ENCODE measurements around the gene HEPACAM. TPM values are rescaled to one million over a fixed set of nuclear protein-coding genes. Genes with fewer than 3 reads are reported as not detected.

HEPACAM gene
- total RNA-seq, 1 donor from 2014 or later: not detected

DNA sequence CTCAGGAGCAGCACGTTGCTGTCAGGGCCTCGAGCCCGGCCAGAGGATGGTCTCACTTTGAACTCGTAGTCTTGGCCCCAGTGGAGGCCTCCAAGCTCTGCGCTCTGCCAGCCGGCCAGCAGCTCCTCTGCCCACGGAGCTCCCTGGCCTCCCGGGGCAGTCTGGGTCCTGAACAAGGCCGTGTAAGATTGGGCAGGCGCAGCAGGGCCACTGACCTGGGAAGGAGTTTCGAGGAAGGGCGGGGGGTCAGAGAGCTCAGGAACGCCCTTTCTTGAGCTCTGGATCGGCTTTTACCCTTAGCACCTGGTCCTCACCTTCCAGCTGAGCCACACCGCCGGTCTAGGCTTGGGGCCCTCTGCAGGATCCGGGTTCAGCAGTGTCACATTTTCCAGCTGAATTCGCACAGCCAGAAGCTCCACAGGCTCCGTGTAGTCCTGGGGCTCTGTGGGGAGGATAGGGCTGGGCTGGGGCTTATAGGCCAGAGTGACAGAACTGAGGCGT, 40.3 kb downstream of the HEPACAM start:
- Mint-ChIP-seq H3K27ac (ENCODE audit: unreplicated experiment) (no peak overlapping the region), H3K36me3 (ENCODE audit: low read depth) (no peaks in the 10 kb centered on the region), H3K27me3 (ENCODE audit: low read depth) (peaks cover 13% of the 10 kb centered on the region), H3K4me1 (peaks cover 16% of the 10 kb centered on the region), H3K9me3 (no peaks in the 10 kb centered on the region), H3K4me3 (no peak overlapping the region)
- TF ChIP-seq, protein P1, sequence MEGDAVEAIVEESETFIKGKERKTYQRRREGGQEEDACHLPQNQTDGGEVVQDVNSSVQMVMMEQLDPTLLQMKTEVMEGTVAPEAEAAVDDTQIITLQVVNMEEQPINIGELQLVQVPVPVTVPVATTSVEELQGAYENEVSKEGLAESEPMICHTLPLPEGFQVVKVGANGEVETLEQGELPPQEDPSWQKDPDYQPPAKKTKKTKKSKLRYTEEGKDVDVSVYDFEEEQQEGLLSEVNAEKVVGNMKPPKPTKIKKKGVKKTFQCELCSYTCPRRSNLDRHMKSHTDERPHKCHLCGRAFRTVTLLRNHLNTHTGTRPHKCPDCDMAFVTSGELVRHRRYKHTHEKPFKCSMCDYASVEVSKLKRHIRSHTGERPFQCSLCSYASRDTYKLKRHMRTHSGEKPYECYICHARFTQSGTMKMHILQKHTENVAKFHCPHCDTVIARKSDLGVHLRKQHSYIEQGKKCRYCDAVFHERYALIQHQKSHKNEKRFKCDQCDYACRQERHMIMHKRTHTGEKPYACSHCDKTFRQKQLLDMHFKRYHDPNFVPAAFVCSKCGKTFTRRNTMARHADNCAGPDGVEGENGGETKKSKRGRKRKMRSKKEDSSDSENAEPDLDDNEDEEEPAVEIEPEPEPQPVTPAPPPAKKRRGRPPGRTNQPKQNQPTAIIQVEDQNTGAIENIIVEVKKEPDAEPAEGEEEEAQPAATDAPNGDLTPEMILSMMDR (conservative IDR thresholded peaks at IDR 0.05): no peak
- DNase-seq (ENCODE audit: low read depth, low spot score): no peak

DNA sequence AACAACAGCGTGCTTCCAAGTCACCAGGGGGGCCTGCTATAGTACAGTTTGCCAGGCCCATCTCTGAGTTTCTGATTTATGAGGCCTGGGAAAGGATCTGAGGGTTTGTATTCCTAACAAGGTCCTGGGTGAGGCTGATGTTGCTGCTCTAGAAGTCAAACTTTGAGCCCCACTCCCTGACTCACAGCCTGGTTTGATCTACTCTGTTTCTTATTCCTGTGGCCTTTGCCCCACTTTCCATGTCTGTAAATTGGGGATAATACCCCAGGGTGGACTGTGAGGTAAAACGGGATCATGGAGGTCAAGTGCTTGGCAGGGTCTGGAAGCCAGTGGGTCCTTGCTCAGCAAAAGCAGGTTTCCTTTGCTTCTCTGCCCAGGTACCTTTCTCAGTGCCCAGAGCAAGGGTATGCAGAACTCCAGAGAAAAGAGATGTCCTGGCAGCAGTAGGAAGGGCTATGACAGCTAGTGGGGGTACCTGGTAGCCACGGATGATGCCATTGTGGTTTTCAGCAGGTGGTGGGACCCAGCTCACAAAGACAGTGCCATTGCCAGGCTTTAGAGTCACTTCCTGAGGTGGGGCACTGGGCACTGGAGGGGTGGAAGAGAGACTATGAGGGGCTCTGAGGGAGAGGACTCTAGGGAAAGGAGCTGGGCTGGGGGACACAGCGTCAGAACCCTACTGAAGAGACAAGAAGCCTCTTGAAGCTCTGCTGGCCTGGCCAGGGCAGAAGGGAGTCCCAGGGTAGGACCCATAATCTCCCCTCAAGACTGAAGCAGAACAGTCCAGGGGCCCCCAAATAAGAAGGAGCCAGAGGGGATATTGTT, 41.0 kb downstream of the HEPACAM start:
- Mint-ChIP-seq H3K36me3 (ENCODE audit: low read depth) (no peaks in the 10 kb centered on the region), H3K4me3 (no peak overlapping the region), H3K9me3 (no peaks in the 10 kb centered on the region), H3K27me3 (ENCODE audit: low read depth) (peaks cover 9% of the 10 kb centered on the region), H3K27ac (ENCODE audit: unreplicated experiment) (no peak overlapping the region), H3K4me1 (peaks cover 16% of the 10 kb centered on the region)
- TF ChIP-seq, protein P1 (conservative IDR thresholded peaks at IDR 0.05): no peak
- DNase-seq (ENCODE audit: low read depth, low spot score): no peak

DNA sequence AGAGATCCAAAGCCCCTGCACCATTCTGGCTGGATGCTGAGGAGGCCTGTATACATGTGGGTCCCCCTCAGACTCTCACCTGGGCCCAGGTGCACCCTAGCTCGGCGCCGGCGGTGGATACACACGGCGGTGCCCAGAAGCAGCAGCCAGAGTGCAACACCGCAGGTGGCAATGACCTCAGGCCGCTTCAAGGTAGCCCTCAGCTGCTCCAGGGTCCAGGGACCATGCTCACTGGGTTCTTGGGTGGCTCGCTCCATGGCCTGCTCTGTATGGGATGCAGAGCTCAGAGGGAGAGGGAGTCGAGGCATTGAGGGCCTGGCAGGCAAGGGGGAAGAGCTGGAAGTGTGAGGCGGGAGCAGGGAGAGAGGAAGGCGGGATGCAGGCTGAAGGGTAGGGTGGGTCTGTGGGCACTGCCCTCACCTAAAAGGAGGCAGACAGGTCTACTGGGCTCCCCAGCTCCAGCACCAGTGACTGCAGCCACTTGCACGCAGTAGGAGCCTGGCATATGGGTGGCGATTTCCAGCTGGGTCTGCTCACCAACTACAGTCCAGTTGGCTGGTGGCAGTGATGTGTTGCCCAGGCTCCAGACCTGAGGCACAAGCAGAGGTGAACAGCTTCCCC, 42.0 kb downstream of the HEPACAM start:
- H3K4me3 Mint-ChIP-seq: no peak overlapping the region
- no peak overlapping the region for H3K27ac Mint-ChIP-seq (ENCODE audit: unreplicated experiment)
- H3K4me1 Mint-ChIP-seq: peaks cover 14% of the 10 kb centered on the region
- DNase-seq (ENCODE audit: low read depth, low spot score): no peak
- no peaks in the 10 kb centered on the region for H3K9me3 Mint-ChIP-seq
- H3K36me3 Mint-ChIP-seq (ENCODE audit: low read depth): no peaks in the 10 kb centered on the region
- H3K27me3 Mint-ChIP-seq (ENCODE audit: low read depth): peaks cover 7% of the 10 kb centered on the region
- TF ChIP-seq, protein P1 (conservative IDR thresholded peaks at IDR 0.05): no peak

DNA sequence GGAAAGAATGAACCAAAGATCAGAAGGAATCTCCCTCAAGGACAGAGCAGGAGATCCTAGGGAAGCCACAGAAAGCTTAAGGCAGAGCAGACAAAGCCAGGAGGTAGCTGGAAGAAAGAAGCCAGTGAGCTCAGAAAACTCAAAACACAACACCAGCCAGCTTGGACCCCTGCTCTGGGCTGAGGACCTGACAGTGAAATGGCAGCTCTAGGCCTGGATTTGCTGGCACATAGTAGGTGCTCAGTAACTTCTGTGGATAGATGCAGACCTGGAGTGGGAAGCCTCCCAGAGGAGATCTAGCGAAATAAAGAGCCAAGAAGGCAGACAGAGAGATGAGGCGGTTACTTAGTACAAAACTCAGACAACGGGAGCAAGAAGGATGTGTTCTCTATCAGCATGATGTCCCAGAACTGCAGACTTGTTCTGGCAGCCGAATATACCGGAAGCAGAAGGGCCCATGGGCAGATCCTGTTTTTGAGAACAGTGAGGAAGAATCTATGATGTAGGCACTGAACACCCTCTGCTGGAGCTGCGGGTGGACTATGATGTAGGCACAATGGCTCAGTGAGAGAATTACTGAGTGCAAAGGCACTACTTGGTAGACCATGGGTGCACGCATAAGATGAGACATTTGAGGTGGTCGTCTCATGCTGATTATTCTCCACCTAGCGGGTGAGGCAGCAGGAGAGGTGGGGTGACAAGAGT, 42.9 kb downstream of the HEPACAM start:
- DNase-seq (ENCODE audit: low read depth, low spot score): no peak
- H3K4me3 Mint-ChIP-seq: no peak overlapping the region
- H3K27me3 Mint-ChIP-seq (ENCODE audit: low read depth): peaks cover 9% of the 10 kb centered on the region
- H3K36me3 Mint-ChIP-seq (ENCODE audit: low read depth): no peaks in the 10 kb centered on the region
- peaks cover 6% of the 10 kb centered on the region for H3K4me1 Mint-ChIP-seq
- H3K27ac Mint-ChIP-seq (ENCODE audit: unreplicated experiment): no peak overlapping the region
- TF ChIP-seq, protein P1 (conservative IDR thresholded peaks at IDR 0.05): no peak
- no peaks in the 10 kb centered on the region for H3K9me3 Mint-ChIP-seq

DNA sequence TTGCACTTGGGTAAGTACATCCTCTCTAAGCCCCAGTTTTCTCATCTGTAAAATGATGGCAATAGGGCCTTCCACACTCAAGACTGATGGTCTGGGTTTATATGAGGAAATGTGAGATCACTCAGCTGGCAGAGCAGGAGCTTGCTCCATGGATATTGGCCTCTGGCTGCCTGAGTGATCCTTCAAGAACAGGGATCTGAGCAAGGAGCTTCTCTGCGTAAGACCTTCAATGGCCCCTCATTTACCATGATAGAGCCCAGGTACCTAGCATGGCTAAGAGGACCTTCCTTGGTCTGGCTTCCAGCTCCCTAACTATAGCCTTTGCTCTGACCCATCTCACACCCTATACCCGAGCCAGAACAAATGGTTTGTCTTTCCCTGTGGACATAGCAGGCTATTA, 43.7 kb downstream of the HEPACAM start:
- Mint-ChIP-seq H3K27me3 (ENCODE audit: low read depth) (peaks cover 11% of the 10 kb centered on the region), H3K9me3 (no peaks in the 10 kb centered on the region), H3K27ac (ENCODE audit: unreplicated experiment) (no peak overlapping the region), H3K4me3 (no peak overlapping the region), H3K36me3 (ENCODE audit: low read depth) (no peaks in the 10 kb centered on the region), H3K4me1 (no peaks in the 10 kb centered on the region)
- no peak for DNase-seq (ENCODE audit: low read depth, low spot score)
- TF ChIP-seq, protein P1 (conservative IDR thresholded peaks at IDR 0.05): no peak
